ENCODE measurements around the gene CRIP3. TPM values are rescaled to one million over a fixed set of nuclear protein-coding genes. Genes with fewer than 3 reads are reported as not detected.

The CRIP3 gene
- total RNA-seq, 1 donor from 2014 or later = 3.4 TPM

DNA sequence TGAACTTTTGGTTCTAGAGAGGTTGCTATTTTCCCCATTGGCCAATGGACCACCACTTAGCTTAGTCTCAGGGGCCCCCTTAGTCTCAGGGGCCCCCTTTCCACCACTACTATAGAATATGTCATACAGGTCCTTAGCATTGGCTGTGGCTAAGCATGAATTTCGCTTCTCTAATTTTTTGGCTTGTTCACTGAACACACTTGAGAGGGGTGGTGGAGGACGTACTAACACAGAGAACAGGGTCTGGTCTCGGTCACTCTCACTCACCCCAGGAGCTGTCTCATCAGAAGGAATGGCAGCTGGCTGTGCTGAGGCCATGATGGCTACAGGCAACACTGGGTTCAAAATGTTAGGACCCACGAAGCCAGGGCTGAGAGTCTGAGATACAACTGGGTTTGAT lies 30.5 kb upstream of the CRIP3 start:
- Mint-ChIP-seq H3K4me1 (peaks cover 6% of the 10 kb centered on the region), H3K9me3 (no peaks in the 10 kb centered on the region), H3K27ac (no peak overlapping the region), H3K27me3 (ENCODE audit: low read depth) (no peaks in the 10 kb centered on the region), H3K36me3 (peaks cover 36% of the 10 kb centered on the region), H3K4me3 (no peak overlapping the region)
- no peak for DNase-seq (ENCODE audit: low spot score in 2 of 2, unreplicated experiment in 2 of 2)
- TF ChIP-seq, protein P1, sequence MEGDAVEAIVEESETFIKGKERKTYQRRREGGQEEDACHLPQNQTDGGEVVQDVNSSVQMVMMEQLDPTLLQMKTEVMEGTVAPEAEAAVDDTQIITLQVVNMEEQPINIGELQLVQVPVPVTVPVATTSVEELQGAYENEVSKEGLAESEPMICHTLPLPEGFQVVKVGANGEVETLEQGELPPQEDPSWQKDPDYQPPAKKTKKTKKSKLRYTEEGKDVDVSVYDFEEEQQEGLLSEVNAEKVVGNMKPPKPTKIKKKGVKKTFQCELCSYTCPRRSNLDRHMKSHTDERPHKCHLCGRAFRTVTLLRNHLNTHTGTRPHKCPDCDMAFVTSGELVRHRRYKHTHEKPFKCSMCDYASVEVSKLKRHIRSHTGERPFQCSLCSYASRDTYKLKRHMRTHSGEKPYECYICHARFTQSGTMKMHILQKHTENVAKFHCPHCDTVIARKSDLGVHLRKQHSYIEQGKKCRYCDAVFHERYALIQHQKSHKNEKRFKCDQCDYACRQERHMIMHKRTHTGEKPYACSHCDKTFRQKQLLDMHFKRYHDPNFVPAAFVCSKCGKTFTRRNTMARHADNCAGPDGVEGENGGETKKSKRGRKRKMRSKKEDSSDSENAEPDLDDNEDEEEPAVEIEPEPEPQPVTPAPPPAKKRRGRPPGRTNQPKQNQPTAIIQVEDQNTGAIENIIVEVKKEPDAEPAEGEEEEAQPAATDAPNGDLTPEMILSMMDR (IDR thresholded peaks at IDR 0.05; ENCODE audit: unreplicated experiment) = no peak

DNA sequence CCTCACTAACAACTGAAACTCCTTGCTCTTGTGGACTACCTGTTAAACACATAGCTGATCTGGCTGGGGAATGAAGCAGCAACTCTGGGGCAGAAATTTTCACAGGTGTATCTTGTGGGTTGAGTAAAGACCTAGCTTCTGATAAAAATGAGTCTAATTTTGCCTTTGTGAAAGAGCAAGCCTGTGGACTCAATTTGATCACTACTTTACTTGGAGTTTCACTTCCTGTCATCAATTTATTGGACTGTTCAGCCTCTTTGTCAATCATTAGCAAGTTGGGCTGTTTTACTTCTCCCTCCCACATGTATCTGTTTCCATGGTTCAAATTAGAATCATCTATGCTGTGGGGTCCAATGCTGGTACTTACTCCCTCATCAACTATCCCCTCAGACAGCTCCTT lies 29.6 kb upstream of the CRIP3 start:
- no peak overlapping the region for H3K4me3 Mint-ChIP-seq
- no peak for DNase-seq (ENCODE audit: low spot score in 2 of 2, unreplicated experiment in 2 of 2)
- TF ChIP-seq, protein P1 (IDR thresholded peaks at IDR 0.05; ENCODE audit: unreplicated experiment) = no peak
- peaks cover 6% of the 10 kb centered on the region for H3K4me1 Mint-ChIP-seq
- no peak overlapping the region for H3K27ac Mint-ChIP-seq
- H3K27me3 Mint-ChIP-seq (ENCODE audit: low read depth) = no peaks in the 10 kb centered on the region
- peaks cover 33% of the 10 kb centered on the region for H3K36me3 Mint-ChIP-seq
- no peaks in the 10 kb centered on the region for H3K9me3 Mint-ChIP-seq

DNA sequence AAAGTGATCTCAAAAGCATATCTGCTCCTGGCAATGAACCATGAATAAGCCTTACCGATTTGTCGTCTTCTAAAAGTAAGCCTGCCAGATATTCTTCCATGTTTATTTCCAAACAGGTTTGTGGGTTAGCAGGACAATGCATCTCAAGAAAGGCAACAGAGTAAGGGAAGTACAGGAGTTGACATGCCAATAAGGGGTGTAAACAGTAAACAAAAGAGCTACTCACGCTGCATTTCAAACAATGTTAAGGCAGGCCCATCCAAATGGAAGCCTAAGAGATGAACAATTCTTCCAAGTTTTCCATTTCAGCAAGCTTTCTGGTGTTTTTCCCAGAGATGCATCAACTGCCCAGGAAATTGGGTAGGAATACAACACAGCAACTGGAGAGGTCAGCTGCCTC lies 27.8 kb upstream of the CRIP3 start:
- no peak overlapping the region for H3K4me3 Mint-ChIP-seq
- no peaks in the 10 kb centered on the region for H3K27me3 Mint-ChIP-seq (ENCODE audit: low read depth)
- no peak overlapping the region for H3K27ac Mint-ChIP-seq
- DNase-seq (ENCODE audit: low spot score in 2 of 2, unreplicated experiment in 2 of 2) = no peak
- no peaks in the 10 kb centered on the region for H3K9me3 Mint-ChIP-seq
- H3K4me1 Mint-ChIP-seq = peaks cover 6% of the 10 kb centered on the region
- H3K36me3 Mint-ChIP-seq = peaks cover 20% of the 10 kb centered on the region
- TF ChIP-seq, protein P1 (IDR thresholded peaks at IDR 0.05; ENCODE audit: unreplicated experiment) = no peak

DNA sequence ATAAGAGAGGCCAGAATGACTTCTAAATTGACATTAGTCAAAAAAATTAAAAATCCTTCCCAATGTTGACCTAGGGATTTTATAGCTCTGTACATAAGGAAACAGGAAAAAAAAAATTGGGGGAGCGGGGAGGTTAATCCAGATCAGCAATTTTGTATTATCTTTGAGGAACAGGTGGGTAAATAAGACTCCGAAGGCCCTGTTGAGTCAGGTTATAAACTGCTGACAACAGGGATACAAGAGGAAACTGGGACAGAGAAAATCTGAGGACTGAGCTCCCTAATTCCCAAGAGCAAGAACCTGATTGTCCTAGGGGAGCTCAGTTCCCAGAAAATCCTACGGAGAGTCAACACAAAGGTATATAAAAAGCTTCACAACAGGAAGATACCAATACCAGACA lies 26.8 kb upstream of the CRIP3 start:
- Mint-ChIP-seq H3K36me3 (peaks cover 12% of the 10 kb centered on the region), H3K27ac (no peak overlapping the region), H3K9me3 (no peaks in the 10 kb centered on the region), H3K27me3 (ENCODE audit: low read depth) (no peaks in the 10 kb centered on the region), H3K4me1 (peaks cover 6% of the 10 kb centered on the region), H3K4me3 (no peak overlapping the region)
- TF ChIP-seq, protein P1 (IDR thresholded peaks at IDR 0.05; ENCODE audit: unreplicated experiment) = no peak
- no peak for DNase-seq (ENCODE audit: low spot score in 2 of 2, unreplicated experiment in 2 of 2)

DNA sequence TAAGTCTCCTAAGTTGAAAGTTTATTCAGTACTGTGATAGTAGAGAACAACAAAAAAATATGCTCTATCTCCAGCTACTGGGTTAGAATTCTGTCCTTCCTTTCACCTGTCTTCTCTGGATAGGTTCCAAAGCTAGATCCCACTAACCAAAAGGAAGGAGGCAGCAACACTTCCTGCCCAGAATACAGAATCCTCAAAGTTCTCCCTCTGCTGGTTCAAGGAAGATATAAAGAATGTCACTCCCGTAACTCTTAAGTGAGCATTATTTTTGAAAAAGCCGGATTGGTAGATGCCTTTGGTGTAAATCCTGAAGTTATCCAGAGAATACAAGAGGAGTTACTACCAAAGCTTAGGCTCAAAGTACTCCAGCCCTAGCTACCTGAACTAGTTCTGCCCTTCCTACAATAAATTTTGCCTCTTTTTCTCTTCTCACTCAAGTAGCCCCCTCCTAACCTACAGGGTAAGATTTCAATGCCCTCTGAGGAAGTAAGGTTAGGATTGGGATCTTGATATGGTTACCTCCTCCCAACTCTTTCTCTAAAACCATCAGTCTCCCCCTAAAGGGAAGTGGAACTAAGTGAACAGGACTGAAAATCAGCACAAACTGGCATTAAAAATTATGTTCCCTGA lies 26.0 kb upstream of the CRIP3 start:
- Mint-ChIP-seq H3K36me3 (peaks cover 3% of the 10 kb centered on the region), H3K4me3 (no peak overlapping the region), H3K27ac (no peak overlapping the region), H3K9me3 (no peaks in the 10 kb centered on the region), H3K27me3 (ENCODE audit: low read depth) (no peaks in the 10 kb centered on the region), H3K4me1 (peaks cover 6% of the 10 kb centered on the region)
- TF ChIP-seq, protein P1 (IDR thresholded peaks at IDR 0.05; ENCODE audit: unreplicated experiment) = peak; percentile 58
- no peak for DNase-seq (ENCODE audit: low spot score in 2 of 2, unreplicated experiment in 2 of 2)

DNA sequence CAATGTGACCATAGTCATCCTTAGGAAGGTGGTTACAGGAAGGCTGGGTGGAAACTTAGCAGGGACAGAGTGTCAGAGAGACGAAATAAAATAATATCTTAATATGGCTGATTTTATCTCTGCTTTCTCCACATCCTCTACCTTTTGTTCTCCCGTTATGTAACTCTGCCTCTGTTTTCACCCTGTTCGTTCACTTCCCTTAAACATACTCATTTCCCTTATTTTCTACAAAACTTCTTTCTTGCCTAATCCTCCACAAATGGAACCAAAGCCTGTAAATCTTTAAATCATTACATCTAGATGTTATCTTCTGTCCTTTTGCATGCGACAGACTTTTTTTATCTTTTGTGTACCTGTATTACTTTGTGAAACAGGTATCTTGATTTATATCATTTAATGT lies 23.3 kb upstream of the CRIP3 start:
- TF ChIP-seq, protein P1 (IDR thresholded peaks at IDR 0.05; ENCODE audit: unreplicated experiment) = no peak
- Mint-ChIP-seq H3K27ac (no peak overlapping the region), H3K27me3 (ENCODE audit: low read depth) (no peaks in the 10 kb centered on the region), H3K4me3 (no peak overlapping the region), H3K36me3 (no peaks in the 10 kb centered on the region), H3K4me1 (peaks cover 6% of the 10 kb centered on the region), H3K9me3 (no peaks in the 10 kb centered on the region)
- DNase-seq (ENCODE audit: low spot score in 2 of 2, unreplicated experiment in 2 of 2) = no peak
